ENCODE measurements around the gene DSG2. TPM values are rescaled to one million over a fixed set of nuclear protein-coding genes. Genes with fewer than 3 reads are reported as not detected.

Gene DSG2
- total RNA-seq, 1 experiment from 2014 or later, result 123 TPM

GRCh38 chr18:31591628-31592027, 93.7 kb downstream of the DSG2 start, which contains the start of gene TTR (continued):
- TF ChIP-seq REST (IDR thresholded peaks at IDR 0.05; ENCODE audit: low read depth), result no peak
- no peak for TF ChIP-seq YY1 (IDR thresholded peaks at IDR 0.05; ENCODE audit: extremely low read depth, insufficient replicate concordance, low read depth, low read length)

- DNase-seq (ENCODE audit: low read depth, low spot score), result no peak
- TF ChIP-seq RAD21 (IDR thresholded peaks at IDR 0.05; ENCODE audit: low read depth) (no peak), YY1 (IDR thresholded peaks at IDR 0.05; ENCODE audit: extremely low read depth, insufficient replicate concordance, low read depth, low read length) (no peak), EZH2 (IDR thresholded peaks at IDR 0.05) (no peak), TCF7L2 (IDR thresholded peaks at IDR 0.05; ENCODE audit: borderline replicate concordance, extremely low read depth, insufficient read depth, insufficient read length) (no peak), CBX3 (IDR thresholded peaks at IDR 0.05; ENCODE audit: low read depth) (no peak), SIN3A (IDR thresholded peaks at IDR 0.05; ENCODE audit: low read depth) (no peak), POLR2AphosphoS5 (IDR thresholded peaks at IDR 0.05; ENCODE audit: low read depth, low read length) (no peak), EZH2phosphoT487 (IDR thresholded peaks at IDR 0.05; ENCODE audit: borderline replicate concordance) (no peak), SP1 (IDR thresholded peaks at IDR 0.05; ENCODE audit: low read depth) (no peak), POLR2A (IDR thresholded peaks at IDR 0.05; ENCODE audit: borderline replicate concordance, extremely low read depth, insufficient read depth, insufficient read length) (no peak)
- no peaks in the 10 kb centered on the region for H3K9me3 ChIP-seq (ENCODE audit: control insufficient read depth in 1 of 2, insufficient read depth in 1 of 2, low read depth in 1 of 2, low read length in 2 of 2)
- no peak overlapping the region for H3K4me2 ChIP-seq (ENCODE audit: low read length)
- no peak overlapping the region for H3K9ac ChIP-seq (ENCODE audit: low read length)
- CTCF ChIA-PET, result no interaction called here
- BruUV-seq (replicated peaks), result no TSS peak
- ATAC-seq, result no peak
- POLR2A ChIA-PET, result no interaction called here
- H3K27ac ChIP-seq (ENCODE audit: low read depth, low read length), result no peak overlapping the region
- H3K36me3 ChIP-seq (ENCODE audit: control insufficient read depth in 1 of 2, insufficient read depth in 2 of 2, low read length in 2 of 2), result no peaks in the 10 kb centered on the region
- no peaks in the 10 kb centered on the region for H3K9me2 ChIP-seq (ENCODE audit: insufficient read depth)
- no peaks in the 10 kb centered on the region for H3K27me3 ChIP-seq (ENCODE audit: insufficient read depth, low read length)
- no peaks in the 10 kb centered on the region for H4K20me1 ChIP-seq (ENCODE audit: insufficient read depth)
- H3K4me1 ChIP-seq (ENCODE audit: control insufficient read depth in 1 of 2, insufficient read depth in 2 of 2, low read length in 2 of 2), result no peaks in the 10 kb centered on the region
- H2AFZ ChIP-seq (ENCODE audit: low read depth, low read length, poor library complexity, severe bottlenecking), result no peak overlapping the region
- H3K4me3 ChIP-seq (replicated peaks in 1 of 2; ENCODE audit: low read depth in 1 of 2, low read length in 2 of 2), result no peak overlapping the region
- intact Hi-C loops (cut with micrococcal nuclease), result no loop called here
- no peaks in the 10 kb centered on the region for H3K79me2 ChIP-seq (ENCODE audit: insufficient read depth, low read length)
- RAD21 ChIA-PET (ENCODE audit: low non-redundant PET in 1 of 2, low total read pairs in 2 of 2, uncharacterized antibody in 2 of 2, unreplicated experiment in 2 of 2), result no interaction called here
These were observed 94.7 kb downstream of the DSG2 start for GRCh38 chr18:31592506-31593157.

Data from HCT116 (cell line).